Activated B cell treated with CpG ODN at 0.5 μM for 24 hours (primary cell): ENCODE results near the gene AP3B1. TPM values are rescaled to one million over a fixed set of nuclear protein-coding genes. Genes with fewer than 3 reads are reported as not detected.
"Not testable (repeated sequence)": the region's sequence is repeated elsewhere in the genome, so short reads cannot be mapped to it uniquely, and the experiment has no call there.

Experiments used
- ATAC-seq: fragments of 200-7000 bp; cut with Tn5 transposase; one replicate; pipeline ENCODE4 v1.10.0; 2021; ENCODE audit warnings: low read depth, mild to moderate bottlenecking, moderate library complexity
- CTCF ChIA-PET: fragments of 350-600 bp; sonication (Branson Sonifier 250); formaldehyde crosslinking; loops from one replicate; lab custom pipeline; 2021; ENCODE audit warnings: antibody characterized with exemption; lab: Charles Lee
- POLR2A ChIA-PET: fragments of 350-600 bp; sonication (Branson Sonifier 250); formaldehyde crosslinking; loops from one replicate; lab custom pipeline; 2021; ENCODE audit warnings: antibody characterized with exemption; lab: Charles Lee
- DNase-seq: peaks from one replicate; pipeline ENCODE4 v3.0.0; 2022
- H3K27ac Mint-ChIP-seq: one replicate; pipeline ENCODE4 v1.8.0; 2020; ENCODE audit warnings: mixed read lengths
- H3K27me3 Mint-ChIP-seq: one replicate; pipeline ENCODE4 v1.8.0; 2021; ENCODE audit warnings: mixed read lengths
- H3K36me3 Mint-ChIP-seq: one replicate; pipeline ENCODE4 v1.8.0; 2021; ENCODE audit warnings: low read depth, mixed read lengths
- H3K4me1 Mint-ChIP-seq: one replicate; pipeline ENCODE4 v1.8.0; 2021; ENCODE audit warnings: mixed read lengths
- H3K4me3 Mint-ChIP-seq: one replicate; pipeline ENCODE4 v1.8.0; 2020; ENCODE audit warnings: mild to moderate bottlenecking, mixed read lengths
- H3K9me3 Mint-ChIP-seq: one replicate; pipeline ENCODE4 v1.8.0; 2020; ENCODE audit warnings: mixed read lengths
- intact Hi-C: fragments of 100-400 bp; cut with micrococcal nuclease; formaldehyde crosslinking; loops from one replicate; pipeline ENCODE4 v1.15.1; 2024
- total RNA-seq: library from RNA; stranded (reverse); gene quantifications from 2 replicates; pipeline ENCODE4 v1.2.3, GENCODE V29; 2022
- TF ChIP-seq, protein P1 (sequence below): fragments of 200-600 bp; IDR thresholded peaks from one replicate; pipeline ENCODE4 v1.8.0; 2022; ENCODE audit warnings: antibody characterized with exemption, mild to moderate bottlenecking

The AP3B1 gene
- total RNA-seq, 1 donor from 2014 or later, result 52.9 TPM

- Mint-ChIP-seq H3K4me1 (no peaks in the 10 kb centered on the region), H3K27me3 (no peaks in the 10 kb centered on the region), H3K36me3 (peaks cover 70% of the 10 kb centered on the region), H3K27ac (no peak overlapping the region), H3K4me3 (no peak overlapping the region), H3K9me3 (no peaks in the 10 kb centered on the region)
- POLR2A ChIA-PET, result no interaction called here
- no peak for DNase-seq
- ATAC-seq, result no peak
- CTCF ChIA-PET, result no interaction called here
- intact Hi-C loops, result no loop called here
- TF ChIP-seq, protein P1, sequence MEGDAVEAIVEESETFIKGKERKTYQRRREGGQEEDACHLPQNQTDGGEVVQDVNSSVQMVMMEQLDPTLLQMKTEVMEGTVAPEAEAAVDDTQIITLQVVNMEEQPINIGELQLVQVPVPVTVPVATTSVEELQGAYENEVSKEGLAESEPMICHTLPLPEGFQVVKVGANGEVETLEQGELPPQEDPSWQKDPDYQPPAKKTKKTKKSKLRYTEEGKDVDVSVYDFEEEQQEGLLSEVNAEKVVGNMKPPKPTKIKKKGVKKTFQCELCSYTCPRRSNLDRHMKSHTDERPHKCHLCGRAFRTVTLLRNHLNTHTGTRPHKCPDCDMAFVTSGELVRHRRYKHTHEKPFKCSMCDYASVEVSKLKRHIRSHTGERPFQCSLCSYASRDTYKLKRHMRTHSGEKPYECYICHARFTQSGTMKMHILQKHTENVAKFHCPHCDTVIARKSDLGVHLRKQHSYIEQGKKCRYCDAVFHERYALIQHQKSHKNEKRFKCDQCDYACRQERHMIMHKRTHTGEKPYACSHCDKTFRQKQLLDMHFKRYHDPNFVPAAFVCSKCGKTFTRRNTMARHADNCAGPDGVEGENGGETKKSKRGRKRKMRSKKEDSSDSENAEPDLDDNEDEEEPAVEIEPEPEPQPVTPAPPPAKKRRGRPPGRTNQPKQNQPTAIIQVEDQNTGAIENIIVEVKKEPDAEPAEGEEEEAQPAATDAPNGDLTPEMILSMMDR, result no peak
Observed at GRCh38 chr5:78090002-78090401, 204.5 kb downstream of the AP3B1 start.

DNA sequence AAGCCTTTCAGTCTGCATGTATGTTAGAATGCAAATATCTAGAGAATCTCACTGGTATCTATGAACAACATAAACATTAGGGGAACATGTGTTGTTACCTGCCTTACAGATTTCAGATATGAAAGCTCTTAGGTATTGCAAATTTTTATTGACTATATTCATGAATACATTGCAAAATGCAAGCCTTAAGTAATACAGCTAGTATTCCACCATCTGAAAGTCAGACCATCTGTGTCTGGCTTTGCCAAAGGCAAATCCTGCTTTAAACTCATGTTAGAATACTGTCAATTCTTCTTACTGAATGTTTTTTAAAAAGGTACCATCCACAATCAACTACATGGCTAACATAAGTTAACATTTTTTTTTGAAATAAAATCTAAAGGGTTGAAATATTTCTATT lies 215.6 kb downstream of the AP3B1 start:
- ATAC-seq (no peak), DNase-seq (no peak)
- Mint-ChIP-seq H3K4me1 (peaks cover 22% of the 10 kb centered on the region), H3K27ac (no peak overlapping the region), H3K27me3 (no peaks in the 10 kb centered on the region), H3K4me3 (no peak overlapping the region), H3K9me3 (no peaks in the 10 kb centered on the region), H3K36me3 (peaks cover 32% of the 10 kb centered on the region)
- intact Hi-C loops, result no loop called here
- ChIA-PET CTCF (no interaction called here), POLR2A (no interaction called here)
- TF ChIP-seq, protein P1, result no peak

- Mint-ChIP-seq H3K27me3 (no peaks in the 10 kb centered on the region), H3K4me3 (no peak overlapping the region), H3K27ac (no peak overlapping the region), H3K4me1 (peaks cover 22% of the 10 kb centered on the region), H3K36me3 (peaks cover 28% of the 10 kb centered on the region), H3K9me3 (no peaks in the 10 kb centered on the region)
- ATAC-seq (no peak), DNase-seq (no peak)
- TF ChIP-seq, protein P1, result no peak
- ChIA-PET POLR2A (no interaction called here), CTCF (no interaction called here)
- intact Hi-C loops, result no loop called here
Observed at GRCh38 chr5:78077369-78078068, 217.0 kb downstream of the AP3B1 start.

- ATAC-seq, result peak; percentile 87
- no peaks in the 10 kb centered on the region for H3K27me3 Mint-ChIP-seq
- intact Hi-C loops, result no loop called here
- TF ChIP-seq, protein P1, result no peak
- CTCF ChIA-PET, result interaction anchor here (0.7 kb wide), 1 partner anchor 32 kb away, joined by 5 read pairs; no protein-coding TSS in a partner anchor
- H3K9me3 Mint-ChIP-seq, result no peaks in the 10 kb centered on the region
- POLR2A ChIA-PET, result no interaction called here
- DNase-seq, result no peak
- peaks cover 28% of the 10 kb centered on the region for H3K36me3 Mint-ChIP-seq
- H3K4me3 Mint-ChIP-seq, result no peak overlapping the region
- peaks cover 22% of the 10 kb centered on the region for H3K4me1 Mint-ChIP-seq
- H3K27ac Mint-ChIP-seq, result peak overlapping the region; percentile 50
Observed at GRCh38 chr5:78076351-78076750, 218.1 kb downstream of the AP3B1 start.

DNA sequence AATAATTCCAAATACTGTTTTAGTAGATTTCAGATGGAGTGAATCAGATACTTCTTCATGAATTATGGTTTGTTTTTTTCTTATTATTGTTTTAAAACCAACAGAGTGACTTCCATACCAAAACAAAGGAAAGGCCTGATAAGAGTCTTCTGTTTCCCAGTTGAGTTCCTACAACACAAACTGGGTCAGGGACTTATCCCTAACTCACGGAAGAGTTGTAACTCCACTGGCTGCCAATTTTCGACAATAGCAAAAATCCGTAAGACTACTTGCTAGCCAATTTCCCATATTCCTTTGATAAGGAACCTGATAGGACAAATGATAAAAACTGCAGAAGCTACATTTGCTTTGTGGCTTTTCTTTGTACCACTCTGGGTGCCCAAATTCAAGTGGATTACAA lies 219.2 kb downstream of the AP3B1 start:
- CTCF ChIA-PET, result no interaction called here
- no peak overlapping the region for H3K27ac Mint-ChIP-seq
- H3K36me3 Mint-ChIP-seq, result peaks cover 31% of the 10 kb centered on the region
- POLR2A ChIA-PET, result no interaction called here
- no peak for DNase-seq
- ATAC-seq, result no peak
- H3K4me3 Mint-ChIP-seq, result no peak overlapping the region
- intact Hi-C loops, result no loop called here
- no peaks in the 10 kb centered on the region for H3K27me3 Mint-ChIP-seq
- peaks cover 22% of the 10 kb centered on the region for H3K4me1 Mint-ChIP-seq
- TF ChIP-seq, protein P1, result no peak
- H3K9me3 Mint-ChIP-seq, result peaks cover 3% of the 10 kb centered on the region

DNA sequence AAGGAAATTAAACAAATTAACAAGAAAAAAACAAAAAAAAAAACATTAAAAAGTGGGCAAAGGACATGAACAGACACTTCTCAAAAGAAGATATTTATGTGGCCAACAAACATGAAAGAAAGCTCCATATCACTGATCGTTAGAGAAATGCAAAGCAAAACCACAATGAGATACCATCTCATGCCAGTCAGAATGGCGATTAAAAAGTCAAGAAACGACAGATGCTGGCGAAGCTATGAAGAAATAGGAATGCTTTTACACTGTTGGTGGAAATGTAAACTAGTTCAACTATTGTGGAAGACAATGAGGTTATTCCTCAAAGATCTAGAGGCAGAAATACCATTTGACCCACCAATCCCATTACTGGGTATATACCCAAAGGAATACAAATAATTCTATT lies 223.8 kb downstream of the AP3B1 start:
- H3K4me3 Mint-ChIP-seq, H3K4me1 Mint-ChIP-seq, H3K27ac Mint-ChIP-seq, H3K27me3 Mint-ChIP-seq, DNase-seq, POLR2A ChIA-PET, ATAC-seq, intact Hi-C loops: not testable (repeated sequence)
- H3K36me3 Mint-ChIP-seq, result peaks cover 48% of the 10 kb centered on the region
- CTCF ChIA-PET, result interaction anchor here (0.7 kb wide), 1 partner anchor 60 kb away, joined by 3 read pairs; no protein-coding TSS in a partner anchor
- H3K9me3 Mint-ChIP-seq, result peaks cover 12% of the 10 kb centered on the region

DNA sequence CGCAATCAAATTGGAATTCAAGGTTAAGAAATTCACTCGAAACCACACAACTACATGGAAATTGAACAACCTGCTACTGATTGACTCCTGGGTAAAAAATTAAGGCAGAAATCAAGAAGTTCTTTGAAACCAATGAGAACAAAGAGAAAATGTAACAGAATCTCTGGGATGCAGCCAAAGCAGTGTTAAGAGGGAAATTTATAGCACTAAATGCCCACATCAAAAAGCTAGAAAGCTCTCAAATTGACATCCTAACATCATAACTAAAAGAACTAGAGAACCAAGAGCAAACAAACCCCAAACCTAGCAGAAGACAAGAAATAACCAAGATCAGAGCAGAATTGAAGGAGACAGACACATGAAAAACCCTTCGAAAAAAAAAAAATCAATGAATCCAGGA lies 226.9 kb downstream of the AP3B1 start:
- H3K4me1 Mint-ChIP-seq, H3K27me3 Mint-ChIP-seq, POLR2A ChIA-PET, DNase-seq, CTCF ChIA-PET, intact Hi-C loops, H3K27ac Mint-ChIP-seq, H3K4me3 Mint-ChIP-seq, ATAC-seq: not testable (repeated sequence)
- peaks cover 48% of the 10 kb centered on the region for H3K36me3 Mint-ChIP-seq
- peaks cover 12% of the 10 kb centered on the region for H3K9me3 Mint-ChIP-seq

- H3K36me3 Mint-ChIP-seq, result peaks cover 46% of the 10 kb centered on the region
Observed at GRCh38 chr5:78066722-78067121, 227.8 kb downstream of the AP3B1 start.

More at GRCh38 chr5:78066722-78067121, 227.8 kb downstream of the AP3B1 start:
- H3K27me3 Mint-ChIP-seq, intact Hi-C loops, H3K4me1 Mint-ChIP-seq, DNase-seq, H3K4me3 Mint-ChIP-seq, ATAC-seq, CTCF ChIA-PET, H3K27ac Mint-ChIP-seq, POLR2A ChIA-PET: not testable (repeated sequence)
- peaks cover 12% of the 10 kb centered on the region for H3K9me3 Mint-ChIP-seq
